ENCODE results near the gene TUBB4A.
"Not testable (repeated sequence)": the region's sequence is repeated elsewhere in the genome, so short reads cannot be mapped to it uniquely, and the experiment has no call there.

The TUBB4A gene

DNA sequence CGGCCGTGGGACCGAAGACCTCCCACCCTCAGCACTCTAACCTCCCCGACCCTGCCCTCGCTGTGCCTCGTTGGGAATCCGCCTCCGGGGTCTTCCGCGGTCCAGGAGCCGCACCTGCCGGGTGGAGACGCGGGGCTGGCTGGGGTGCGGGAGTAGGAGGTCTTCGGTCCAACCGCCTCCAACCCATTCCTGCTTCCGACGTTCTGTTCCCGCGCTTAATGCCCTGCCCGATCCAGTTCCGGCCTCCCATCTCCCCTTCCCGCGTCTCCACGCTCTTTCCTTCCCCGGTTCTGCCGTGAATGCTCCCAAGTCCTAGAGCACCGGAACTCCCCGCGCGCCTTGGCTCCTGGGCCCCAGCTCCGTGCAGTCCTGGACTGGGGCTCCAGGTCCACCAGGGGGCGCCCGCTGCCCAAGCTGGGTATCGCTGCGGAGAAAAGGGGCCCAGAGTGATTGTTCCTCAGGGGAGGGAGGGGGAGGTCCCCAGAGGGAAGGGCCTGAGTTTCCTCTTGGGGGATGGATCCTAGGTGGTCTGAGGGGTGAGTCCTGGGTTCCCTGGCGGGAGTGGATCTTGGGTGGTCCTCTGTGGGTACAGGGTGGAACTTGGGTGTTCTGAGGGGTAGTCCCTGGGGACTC lies 14.7 kb upstream of the TUBB4A start:
- DNase-seq (ENCODE audit: low read depth): peak; percentile 69
- in situ Hi-C loops (cut with HindIII; ENCODE audit: low sequenced_read_pairs): no loop called here
- peak overlapping the region; percentile 62 for H3K4me3 ChIP-seq (ENCODE audit: low read depth, low read length)
- peak; percentile 95 for TF ChIP-seq CTCF (IDR thresholded peaks at IDR 0.05; ENCODE audit: low read depth, low read length, missing control alignments)

GRCh38 chr19:6516018-6516658 lies 14.0 kb upstream of the TUBB4A start:
- peak overlapping the region; percentile 62 for H3K4me3 ChIP-seq (ENCODE audit: low read depth, low read length)
- TF ChIP-seq CTCF (IDR thresholded peaks at IDR 0.05; ENCODE audit: low read depth, low read length, missing control alignments): no peak
- DNase-seq (ENCODE audit: low read depth): peak; percentile 72
- in situ Hi-C loops (cut with HindIII; ENCODE audit: low sequenced_read_pairs): no loop called here

DNA sequence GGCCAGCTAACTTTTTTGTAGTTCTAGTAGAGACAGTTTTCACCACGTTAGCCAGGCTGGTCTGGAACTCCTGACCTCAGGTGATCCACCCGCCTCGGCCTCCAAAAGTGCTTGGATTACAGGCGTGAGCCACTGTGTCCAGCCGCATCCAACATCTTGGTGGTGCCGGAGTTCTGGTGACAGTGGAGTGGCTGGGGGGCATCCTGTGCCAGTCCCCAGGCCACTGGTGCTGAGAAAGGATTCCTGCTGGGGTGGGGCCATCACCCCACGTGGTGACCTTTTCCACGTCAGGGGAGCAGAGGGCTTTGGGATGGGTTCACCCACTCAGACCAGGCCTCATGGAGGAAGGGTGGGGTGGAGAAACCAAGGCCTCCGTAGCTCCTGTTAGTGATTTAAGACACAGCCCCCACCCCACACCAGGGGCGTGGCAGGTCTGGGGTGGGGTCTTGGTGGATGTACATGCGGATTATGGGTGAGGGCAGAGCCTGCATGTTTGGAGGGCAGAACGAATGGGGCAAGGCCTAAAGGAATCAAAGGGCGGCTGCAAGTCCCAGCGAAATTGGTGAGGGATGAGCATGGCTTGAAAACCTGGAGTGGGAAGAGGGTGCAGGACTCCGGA lies 12.9 kb upstream of the TUBB4A start:
- in situ Hi-C loops (cut with HindIII; ENCODE audit: low sequenced_read_pairs): no loop called here
- H3K4me3 ChIP-seq (ENCODE audit: low read depth, low read length): no peak overlapping the region
- DNase-seq (ENCODE audit: low read depth): no peak
- TF ChIP-seq CTCF (IDR thresholded peaks at IDR 0.05; ENCODE audit: low read depth, low read length, missing control alignments): no peak

DNA sequence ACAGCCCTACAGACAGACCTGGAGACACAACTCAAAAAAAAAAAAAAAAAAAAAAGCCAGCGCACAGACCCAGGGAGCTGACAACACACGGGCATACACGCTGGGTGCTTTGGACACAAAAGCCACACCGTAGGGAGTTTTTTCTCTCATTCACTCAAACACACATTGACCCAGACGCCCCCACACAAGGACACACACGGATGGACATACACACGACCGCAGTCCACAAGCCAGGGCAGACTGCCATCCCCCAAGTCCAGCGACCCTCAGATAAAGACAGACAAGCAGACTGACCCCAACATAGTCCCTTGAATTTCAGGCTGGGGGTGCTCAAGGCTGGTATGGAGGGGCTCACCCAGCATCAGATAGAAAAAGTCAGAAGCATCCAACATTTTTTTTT lies 12.0 kb upstream of the TUBB4A start:
- H3K4me3 ChIP-seq (ENCODE audit: low read depth, low read length): no peak overlapping the region
- in situ Hi-C loops (cut with HindIII; ENCODE audit: low sequenced_read_pairs): no loop called here
- TF ChIP-seq CTCF (IDR thresholded peaks at IDR 0.05; ENCODE audit: low read depth, low read length, missing control alignments): no peak
- DNase-seq (ENCODE audit: low read depth): no peak

GRCh38 chr19:6510618-6511017 lies 8.5 kb upstream of the TUBB4A start:
- no peak for TF ChIP-seq CTCF (IDR thresholded peaks at IDR 0.05; ENCODE audit: low read depth, low read length, missing control alignments)
- in situ Hi-C loops (cut with HindIII; ENCODE audit: low sequenced_read_pairs): no loop called here
- no peak for DNase-seq (ENCODE audit: low read depth)
- H3K4me3 ChIP-seq (ENCODE audit: low read depth, low read length): no peak overlapping the region

GRCh38 chr19:6509118-6509971 lies 7.2 kb upstream of the TUBB4A start:
- DNase-seq (ENCODE audit: low read depth): no peak
- in situ Hi-C loops (cut with HindIII; ENCODE audit: low sequenced_read_pairs): no loop called here
- no peak for TF ChIP-seq CTCF (IDR thresholded peaks at IDR 0.05; ENCODE audit: low read depth, low read length, missing control alignments)

DNA sequence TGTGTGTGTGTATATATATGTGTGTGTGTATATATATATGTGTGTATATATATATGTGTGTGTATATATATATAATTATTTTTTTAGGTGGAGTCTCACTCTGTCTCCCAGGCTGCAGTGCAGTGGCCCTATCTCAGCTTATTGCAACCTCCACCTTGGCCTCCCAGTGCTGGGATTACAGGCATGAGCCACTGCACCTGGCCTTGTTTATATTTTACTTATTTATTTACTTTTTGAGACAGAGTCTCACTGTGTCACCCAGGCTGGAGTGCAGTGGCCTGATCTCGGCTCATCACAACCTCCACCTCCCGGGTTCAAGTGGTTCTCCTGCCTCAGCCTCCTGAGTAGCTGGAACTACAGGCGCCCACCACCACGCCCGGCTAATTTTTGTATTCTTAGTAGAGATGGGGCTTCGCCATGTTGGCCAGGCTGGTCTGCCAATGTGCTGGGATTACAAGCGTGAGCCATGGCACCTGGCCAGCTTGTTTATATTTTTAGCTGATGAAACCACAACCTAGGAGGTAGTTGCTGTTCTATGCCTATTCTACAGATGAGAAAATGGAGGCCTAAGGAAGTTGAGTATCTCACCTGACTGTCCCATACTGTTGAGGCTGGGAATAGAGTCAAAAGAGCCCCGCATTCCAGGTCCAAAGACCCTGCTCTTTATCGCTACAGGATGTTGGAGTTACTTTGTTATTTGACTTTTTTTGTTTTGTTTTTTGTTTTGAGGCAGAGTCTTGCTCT lies 6.1 kb upstream of the TUBB4A start:
- in situ Hi-C loops (cut with HindIII; ENCODE audit: low sequenced_read_pairs); DNase-seq (ENCODE audit: low read depth); H3K4me3 ChIP-seq (ENCODE audit: low read depth, low read length): not testable (repeated sequence)

More at GRCh38 chr19:6509118-6509971, 7.2 kb upstream of the TUBB4A start:
- H3K4me3 ChIP-seq (ENCODE audit: low read depth, low read length): no peak overlapping the region
